Fibroblast of pulmonary artery (primary cell): ENCODE results near the gene HK1.
"Not testable (repeated sequence)": the region's sequence is repeated elsewhere in the genome, so short reads cannot be mapped to it uniquely, and the experiment has no call there.

Experiments
- DNase-seq: peaks from one replicate; pipeline ENCODE4 v3.0.0-alpha.2; 2010; ENCODE audit warnings: low read depth
- H3K4me3 ChIP-seq: replicated peaks from 2 replicates; pipeline ENCODE4 v1.5.1; 2011; ENCODE audit warnings: low read depth, mild to moderate bottlenecking, control low read depth, low read length, moderate library complexity
- CTCF ChIP-seq: IDR thresholded peaks from 2 replicates; pipeline ENCODE4 v1.5.1; 2011; ENCODE audit warnings: mild to moderate bottlenecking, control low read depth, low read length, inconsistent platforms; ENCODE audit errors: missing control alignments

The HK1 gene

GRCh38 chr10:69327463-69328379 lies 49.4 kb downstream of the HK1 start:
- no peak for TF ChIP-seq CTCF
- peak overlapping the region; percentile 34 for H3K4me3 ChIP-seq
- DNase-seq, result peak; percentile 78

- H3K4me3 ChIP-seq, result peak overlapping the region; percentile 34
- no peak for TF ChIP-seq CTCF
- DNase-seq, result no peak
These were observed 50.1 kb downstream of the HK1 start for GRCh38 chr10:69328380-69328735.

- H3K4me3 ChIP-seq, result not testable (repeated sequence)
These were observed 50.6 kb downstream of the HK1 start for GRCh38 chr10:69328888-69329287.

GRCh38 chr10:69329721-69330178 lies 51.5 kb downstream of the HK1 start:
- TF ChIP-seq CTCF, result no peak
- DNase-seq, result no peak

More at GRCh38 chr10:69328888-69329287, 50.6 kb downstream of the HK1 start:
- DNase-seq, result peak; percentile 57

GRCh38 chr10:69331161-69331560 lies 52.9 kb downstream of the HK1 start:
- no peak for DNase-seq
- no peak for TF ChIP-seq CTCF

More at GRCh38 chr10:69329721-69330178, 51.5 kb downstream of the HK1 start:
- no peak overlapping the region for H3K4me3 ChIP-seq

GRCh38 chr10:69332278-69333010 lies 54.1 kb downstream of the HK1 start:
- H3K4me3 ChIP-seq, result no peak overlapping the region
- no peak for DNase-seq
- no peak for TF ChIP-seq CTCF

More at GRCh38 chr10:69331161-69331560, 52.9 kb downstream of the HK1 start:
- no peak overlapping the region for H3K4me3 ChIP-seq

- peak; percentile 56 for DNase-seq
These were observed 54.9 kb downstream of the HK1 start for GRCh38 chr10:69333205-69333604.

GRCh38 chr10:69333865-69334301 lies 55.6 kb downstream of the HK1 start:
- not testable (repeated sequence) for H3K4me3 ChIP-seq, DNase-seq

More at GRCh38 chr10:69333205-69333604, 54.9 kb downstream of the HK1 start:
- no peak overlapping the region for H3K4me3 ChIP-seq
- peak; percentile 45 for TF ChIP-seq CTCF
